Stimulated activated CD4-positive, alpha-beta T cell treated with anti-CD3 and anti-CD28 coated beads, Interleukin-15, amount 100 ng/mL, for 1 hour (primary cell): ENCODE data around the gene ALPK1.

ENCODE experiments used
- DNase-seq, 2 donors: peaks; one replicate each; pipeline ENCODE4 v3.0.0-alpha.2; 2020; ENCODE audit warnings: low read depth in 1 of 2, low spot score in 1 of 2

Gene ALPK1

GRCh38 chr4:112327965-112328733 lies 31.0 kb downstream of the ALPK1 start:
- DNase-seq: no peak

DNA sequence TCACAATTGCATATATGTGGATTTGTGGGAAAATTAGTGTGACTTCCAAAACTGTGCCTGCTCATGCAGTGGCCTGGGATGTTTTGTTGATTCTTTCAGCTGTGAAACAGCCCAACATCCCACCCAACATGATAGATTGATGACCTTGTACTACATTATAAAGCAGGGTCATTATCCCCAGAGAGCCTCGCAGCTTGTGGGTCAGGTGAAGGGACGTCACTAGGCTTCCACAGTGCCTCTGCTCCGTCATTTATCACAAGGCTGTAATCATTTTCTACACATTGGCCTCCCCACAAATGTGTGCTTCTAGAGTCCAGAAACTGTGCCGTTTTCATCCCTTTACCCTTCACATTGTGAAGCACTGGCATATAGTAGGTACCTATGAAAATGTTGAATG lies 31.6 kb downstream of the ALPK1 start:
- DNase-seq: no peak

- no peak for DNase-seq
These were observed 32.7 kb downstream of the ALPK1 start for GRCh38 chr4:112329672-112330375.

DNA sequence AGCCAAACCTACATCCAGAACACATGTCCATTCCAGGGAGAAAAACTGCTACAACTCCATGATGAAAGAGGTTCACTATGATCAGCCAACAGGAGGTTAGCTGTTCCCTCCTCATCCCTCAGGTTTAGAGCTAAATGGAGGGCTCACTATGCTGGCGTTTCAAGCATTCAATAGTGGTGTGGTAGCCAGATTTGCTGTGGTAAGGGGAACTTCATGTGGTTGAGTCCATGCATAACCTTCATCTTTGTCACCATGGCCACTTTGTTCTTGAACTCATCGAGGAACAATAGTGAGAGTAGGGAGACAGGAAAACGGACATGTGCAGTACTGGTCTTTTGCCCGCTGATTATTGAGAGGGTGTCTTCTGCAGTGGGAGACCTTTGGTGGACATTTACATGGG lies 33.8 kb downstream of the ALPK1 start:
- DNase-seq: no peak

DNA sequence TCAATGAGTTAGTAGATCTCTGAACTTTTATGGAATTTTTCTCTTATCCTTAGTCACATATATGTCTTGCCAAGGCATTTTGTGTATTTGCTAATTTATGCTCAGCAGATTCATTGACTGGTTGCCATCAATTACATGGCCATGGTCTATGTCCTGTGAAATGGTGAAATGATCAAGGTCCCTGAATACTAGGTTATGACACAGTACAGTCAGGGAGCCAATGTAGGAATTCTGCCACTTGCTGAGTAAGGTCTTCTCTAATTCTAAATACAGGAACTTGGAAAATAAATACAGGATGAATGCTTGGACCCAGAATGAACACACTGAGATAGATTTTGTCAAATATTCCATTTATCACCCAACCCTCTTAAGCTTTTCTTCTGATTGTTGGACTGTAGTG lies 35.2 kb downstream of the ALPK1 start:
- DNase-seq: no peak

DNA sequence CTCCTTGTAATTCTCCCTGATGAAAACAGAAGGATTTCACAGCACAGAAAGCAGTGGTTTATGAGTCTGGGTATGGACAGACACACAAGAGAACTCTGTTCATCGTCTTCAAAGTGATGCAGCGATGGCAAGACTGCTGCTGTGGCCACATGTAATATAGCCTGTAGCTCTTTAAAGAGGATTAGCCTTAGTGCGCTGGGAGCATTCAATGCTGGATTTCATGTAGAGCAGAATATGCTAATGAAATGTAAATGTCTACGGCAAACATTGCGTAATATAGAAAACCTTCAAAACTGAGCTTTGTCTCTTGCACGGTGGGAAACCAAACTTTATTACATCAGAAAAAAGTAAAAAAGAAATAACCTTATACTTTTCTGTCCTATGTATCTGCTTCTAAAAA lies 42.9 kb downstream of the ALPK1 start:
- no peak for DNase-seq

- no peak for DNase-seq
These were observed 43.9 kb downstream of the ALPK1 start for GRCh38 chr4:112341033-112341432.

- no peak for DNase-seq
These were observed 46.3 kb downstream of the ALPK1 start for GRCh38 chr4:112343330-112344080.

DNA sequence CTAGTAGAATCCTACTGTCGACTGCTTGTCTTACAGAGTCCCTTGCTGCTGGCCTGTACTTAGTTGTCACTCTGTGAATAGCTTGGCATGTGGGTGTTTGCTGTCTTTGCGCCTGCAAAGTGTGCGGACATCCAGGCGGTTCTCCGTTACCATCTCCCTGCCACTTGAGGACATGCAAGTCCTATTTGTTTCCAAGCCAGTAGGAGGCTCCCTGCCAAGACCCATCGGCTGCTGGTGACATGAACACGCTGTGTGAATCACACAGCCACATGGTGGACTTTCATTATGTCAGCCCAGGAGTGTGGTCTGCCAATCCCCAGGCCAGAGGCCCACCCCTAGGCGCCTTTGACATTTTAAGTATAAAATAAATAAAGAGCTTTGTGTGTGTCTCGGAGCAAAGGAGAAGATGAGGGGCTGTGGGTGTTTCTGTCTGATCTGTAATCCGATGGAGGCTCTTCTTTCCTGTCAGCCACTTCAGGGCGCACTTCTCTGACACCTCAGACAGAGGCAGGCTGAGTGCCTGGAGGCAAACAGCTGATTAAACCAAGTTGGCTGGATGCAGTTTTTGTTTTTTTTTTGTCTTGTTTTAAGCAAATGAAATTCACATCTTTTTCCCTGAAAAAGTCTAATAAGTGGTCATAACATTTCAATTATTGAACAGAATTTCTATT lies 51.5 kb downstream of the ALPK1 start:
- DNase-seq: no peak

DNA sequence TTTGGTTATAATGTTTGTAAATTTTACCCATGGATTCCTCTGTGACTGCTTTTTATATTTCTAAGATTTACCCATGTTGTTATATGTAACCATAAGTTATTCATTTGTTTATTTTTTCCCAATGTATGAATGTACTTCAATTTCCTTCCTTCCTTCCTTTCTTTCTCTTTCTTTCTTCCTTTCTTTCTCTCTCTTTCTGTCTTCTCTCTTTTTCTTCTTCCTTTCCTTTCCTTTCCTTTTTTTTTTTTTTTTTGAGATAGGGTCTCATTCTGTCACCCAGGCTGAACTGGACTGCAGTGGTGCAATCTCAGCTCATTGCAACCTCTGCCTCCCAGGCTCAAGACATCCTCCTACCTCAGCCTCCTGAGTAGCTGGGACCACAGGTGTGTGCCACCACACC lies 55.6 kb downstream of the ALPK1 start:
- no peak for DNase-seq

DNA sequence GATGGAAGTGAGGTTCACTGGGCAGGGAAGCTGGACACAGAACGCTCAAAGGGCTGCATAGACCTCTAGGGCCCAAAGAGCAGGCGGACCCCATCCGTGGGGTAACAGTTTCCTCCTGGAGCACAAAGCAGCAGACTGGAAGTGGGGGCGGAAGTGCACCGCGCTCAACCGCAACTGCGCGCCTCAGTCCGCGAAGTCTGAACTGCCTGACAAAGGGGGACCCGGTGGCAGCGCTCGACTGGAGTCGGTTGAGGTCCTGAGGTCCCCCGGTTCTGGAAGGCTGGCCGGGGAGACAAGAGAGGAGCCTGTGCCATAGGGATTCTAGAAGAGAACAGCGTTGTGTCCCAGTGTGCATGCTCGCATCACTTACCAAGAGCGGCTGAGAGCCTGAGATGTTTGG lies 58.5 kb downstream of the ALPK1 start:
- no peak for DNase-seq

DNA sequence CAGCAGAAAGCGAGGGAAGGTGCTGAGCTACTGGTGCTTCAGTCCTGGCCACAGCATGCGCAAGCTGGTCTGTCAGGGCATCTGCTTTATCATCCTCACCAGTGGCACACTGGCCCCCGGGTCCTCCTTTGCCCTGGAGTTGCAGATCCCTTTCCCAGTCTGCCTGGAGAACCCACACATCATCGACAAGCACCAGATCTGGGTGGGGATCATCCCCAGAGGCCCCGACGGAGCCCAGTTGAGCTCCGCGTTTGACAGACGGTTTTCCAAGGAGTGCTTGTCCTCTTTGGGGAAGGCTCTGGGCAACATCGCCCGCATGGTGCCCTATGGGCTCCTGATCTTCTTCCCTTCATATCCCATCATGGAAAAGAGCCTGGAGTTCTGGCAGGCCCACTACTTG lies 60.3 kb downstream of the ALPK1 start:
- DNase-seq: no peak

- no peak for DNase-seq
These were observed 60.7 kb downstream of the ALPK1 start for GRCh38 chr4:112357897-112358296.

DNA sequence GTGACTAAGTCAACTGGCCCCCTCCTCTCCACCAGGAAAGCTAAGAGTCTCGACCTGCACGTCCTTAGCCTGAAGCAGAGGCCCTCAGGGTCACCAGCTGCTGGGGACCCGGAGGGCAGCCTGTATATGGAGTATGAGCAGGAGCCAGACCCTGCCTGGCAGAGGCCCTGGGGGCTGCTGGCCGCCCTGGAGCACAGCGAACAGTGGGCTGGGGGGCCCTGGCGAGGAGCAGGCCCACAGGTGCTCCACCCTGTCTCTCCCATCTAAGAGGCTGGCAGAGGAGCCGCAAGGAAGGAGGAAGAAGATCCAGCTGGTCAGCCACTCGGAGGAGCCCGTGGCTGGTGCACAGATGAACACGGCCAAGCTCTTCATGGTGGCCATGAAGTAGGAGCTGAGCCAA lies 61.2 kb downstream of the ALPK1 start:
- no peak for DNase-seq

DNA sequence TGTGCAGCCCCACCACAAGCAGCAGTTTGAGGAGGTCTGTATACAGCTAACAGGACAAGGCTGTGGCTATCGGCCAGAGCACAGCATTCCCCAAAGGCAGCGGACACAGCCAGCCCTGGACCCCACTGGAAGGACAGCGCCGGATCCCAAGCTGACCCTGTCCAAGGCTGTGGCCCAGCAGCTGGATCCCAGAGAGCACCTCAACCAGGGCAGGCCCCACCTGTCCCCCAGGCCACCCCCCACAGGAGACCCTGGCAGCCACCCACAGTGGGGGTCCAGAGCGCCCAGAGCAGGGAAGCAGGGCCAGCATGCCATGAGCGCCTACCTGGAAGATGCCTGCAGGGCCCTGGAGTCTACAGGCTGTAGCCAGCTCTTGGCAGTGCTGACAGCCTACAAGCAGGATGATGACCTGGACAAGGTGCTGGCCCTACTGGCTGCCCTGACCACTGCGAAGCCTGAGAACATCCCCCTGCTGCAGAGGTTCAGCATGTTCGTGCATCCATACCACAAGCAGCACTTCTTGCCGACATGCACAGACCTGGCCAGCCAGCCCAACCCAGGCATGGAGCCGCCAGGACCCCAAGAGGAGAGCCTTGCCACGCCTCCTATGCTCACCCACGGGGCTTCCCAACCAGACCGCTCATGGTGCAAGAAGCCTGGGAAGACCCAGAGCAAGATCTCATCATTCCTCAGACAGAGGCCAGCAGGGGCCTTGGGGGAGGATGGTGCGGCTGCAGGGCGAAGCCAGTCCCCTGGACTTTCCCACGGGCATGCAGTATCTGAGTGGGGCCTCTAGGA lies 62.0 kb downstream of the ALPK1 start:
- DNase-seq: no peak

DNA sequence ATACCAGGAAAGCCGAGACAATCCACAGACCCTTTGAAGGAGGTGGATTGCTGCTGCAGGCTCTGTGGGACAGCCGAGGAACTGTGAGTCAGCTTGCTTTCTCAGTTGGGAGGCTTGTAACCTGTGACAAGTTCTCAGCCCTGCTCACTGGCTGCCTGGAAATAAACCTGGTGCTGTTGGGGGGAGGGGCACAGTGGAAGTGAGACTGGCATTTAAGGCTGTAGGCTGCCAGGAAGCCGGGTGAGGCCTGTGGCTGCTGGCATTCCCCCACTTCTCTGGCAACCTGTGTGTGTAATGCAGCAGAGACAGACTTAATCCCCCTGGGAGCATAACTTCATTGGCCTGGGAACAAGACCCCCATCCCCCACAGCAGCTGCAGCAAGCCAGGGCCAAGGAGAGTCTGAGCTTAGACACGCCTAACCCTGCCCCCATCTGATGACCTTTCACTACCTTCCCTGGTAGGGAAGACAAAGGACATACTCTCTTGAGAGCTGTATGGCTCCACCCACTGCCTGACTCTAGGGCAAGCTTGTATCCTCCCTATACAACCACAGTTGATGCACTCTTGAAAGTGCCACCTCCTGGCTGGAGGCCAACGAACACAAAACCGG lies 64.1 kb downstream of the ALPK1 start:
- DNase-seq: no peak

DNA sequence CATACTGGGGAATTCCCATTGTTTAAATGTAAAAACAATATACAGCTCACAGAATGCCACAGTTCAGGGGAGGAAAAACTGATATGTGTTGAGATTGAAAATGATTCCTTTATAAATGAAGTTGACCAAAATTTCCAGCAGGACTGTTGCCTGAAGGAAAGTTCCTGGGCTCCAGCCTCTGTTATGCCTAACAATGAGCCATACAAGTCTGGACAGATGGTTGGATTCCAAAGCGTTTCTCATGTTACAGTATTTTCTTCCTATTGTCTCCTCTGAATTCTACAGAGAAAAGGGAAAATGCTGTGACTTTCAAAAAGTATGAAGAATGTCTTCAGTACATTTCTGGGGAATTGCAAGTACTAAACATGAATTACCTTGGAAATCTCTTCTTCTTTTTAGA lies 73.3 kb downstream of the ALPK1 start:
- DNase-seq: no peak

DNA sequence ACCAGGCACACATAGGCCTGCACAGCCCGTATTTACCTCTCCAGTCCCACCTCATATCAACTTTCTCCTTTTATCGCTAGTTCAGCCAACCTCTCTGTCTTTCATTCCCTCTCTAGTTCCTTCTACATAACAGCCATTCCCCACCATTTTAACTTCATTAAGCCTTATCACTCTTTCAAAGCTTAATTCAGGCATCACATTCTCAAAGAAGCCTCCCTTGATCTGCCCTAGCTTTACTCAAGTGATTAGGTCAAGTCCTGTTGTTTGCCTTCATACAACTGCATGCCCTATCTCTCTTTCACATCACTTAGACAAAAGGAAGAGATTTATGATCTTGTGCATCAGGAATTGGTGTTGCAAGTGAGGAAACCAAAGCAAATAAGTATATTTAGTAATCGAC lies 74.2 kb downstream of the ALPK1 start:
- no peak for DNase-seq

DNA sequence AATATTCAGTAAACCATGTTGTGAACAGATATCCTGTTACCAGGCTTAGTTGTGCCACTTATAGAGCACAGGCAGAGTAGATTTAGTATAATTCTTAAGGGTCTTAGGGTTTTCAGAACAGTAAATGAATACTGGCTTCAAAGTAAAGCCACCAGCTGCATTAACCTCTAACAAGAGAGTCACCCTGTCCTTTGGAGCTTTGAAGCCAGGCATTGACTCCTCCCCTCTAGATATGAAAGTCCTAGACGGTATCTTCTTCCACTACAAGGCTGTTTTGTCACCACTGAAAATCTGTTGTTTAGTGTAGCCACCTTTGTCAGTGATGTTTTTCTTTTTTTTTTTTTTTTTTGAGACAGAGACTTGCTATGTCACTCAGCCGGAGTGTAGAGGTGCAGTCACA lies 77.7 kb downstream of the ALPK1 start:
- no peak for DNase-seq

DNA sequence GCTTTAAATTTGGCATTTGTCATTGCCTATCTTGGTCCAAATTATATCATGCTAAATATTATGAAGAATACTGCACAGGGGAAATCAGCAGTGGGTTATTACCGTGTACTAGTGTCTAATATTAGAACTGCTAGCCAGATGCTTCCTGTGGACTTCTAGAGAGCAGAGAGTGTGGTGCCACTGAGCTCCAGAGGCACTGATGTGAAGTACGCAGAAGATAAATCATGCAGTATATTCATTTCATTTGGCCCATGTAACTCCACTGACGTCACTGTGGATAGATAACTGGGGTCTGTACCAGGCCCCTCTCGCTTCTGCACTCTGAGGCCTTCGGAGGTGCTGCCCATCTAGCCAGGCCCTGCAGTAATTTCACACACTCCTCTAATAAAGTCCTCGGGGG lies 80.0 kb downstream of the ALPK1 start:
- no peak for DNase-seq
